Parathyroid adenoma (tissue), 2 donors: Measurements from ENCODE around the gene RNF167.

ENCODE experiments used
- H2AFZ ChIP-seq: fragments of 300-600 bp; sonication (generic); one replicate; pipeline ENCODE4 v1.7.0; 2017; ENCODE audit warnings: antibody characterized with exemption, mild to moderate bottlenecking
- H3K27ac ChIP-seq: fragments of 300-600 bp; sonication (generic); one replicate; pipeline ENCODE4 v1.7.0; 2017
- H3K27me3 ChIP-seq: fragments of 300-600 bp; sonication (generic); one replicate; pipeline ENCODE4 v1.7.0; 2017; ENCODE audit warnings: low read length; ENCODE audit not compliant: control insufficient read depth, insufficient read depth
- H3K36me3 ChIP-seq: fragments of 300-600 bp; sonication (generic); one replicate; pipeline ENCODE4 v1.7.0; 2017; ENCODE audit warnings: low read length; ENCODE audit not compliant: control insufficient read depth, insufficient read depth
- H3K4me1 ChIP-seq: fragments of 300-600 bp; sonication (generic); one replicate; pipeline ENCODE4 v1.7.0; 2017; ENCODE audit warnings: control low read depth
- H3K4me2 ChIP-seq: fragments of 300-600 bp; sonication (generic); one replicate; pipeline ENCODE4 v1.7.0; 2017; ENCODE audit warnings: low read length
- H3K4me3 ChIP-seq: fragments of 300-600 bp; sonication (generic); one replicate; pipeline ENCODE4 v1.7.0; 2017; ENCODE audit warnings: low read depth, low read length
- H3K79me2 ChIP-seq: fragments of 300-600 bp; sonication (generic); one replicate; pipeline ENCODE4 v1.7.0; 2017; ENCODE audit warnings: control low read depth
- H3K9ac ChIP-seq: fragments of 300-600 bp; sonication (generic); one replicate; pipeline ENCODE4 v1.7.0; 2017; ENCODE audit warnings: mild to moderate bottlenecking
- H3K9me3 ChIP-seq: fragments of 300-600 bp; sonication (generic); one replicate; pipeline ENCODE4 v1.7.0; 2017; ENCODE audit warnings: low read length; ENCODE audit not compliant: control insufficient read depth
- CTCF ChIP-seq: fragments of 300-600 bp; sonication (generic); IDR thresholded peaks from one replicate; pipeline ENCODE4 v1.7.0; 2017; ENCODE audit warnings: antibody characterized with exemption, mild to moderate bottlenecking
- donor health status: primary hyperparathyroidism.

Gene RNF167

DNA sequence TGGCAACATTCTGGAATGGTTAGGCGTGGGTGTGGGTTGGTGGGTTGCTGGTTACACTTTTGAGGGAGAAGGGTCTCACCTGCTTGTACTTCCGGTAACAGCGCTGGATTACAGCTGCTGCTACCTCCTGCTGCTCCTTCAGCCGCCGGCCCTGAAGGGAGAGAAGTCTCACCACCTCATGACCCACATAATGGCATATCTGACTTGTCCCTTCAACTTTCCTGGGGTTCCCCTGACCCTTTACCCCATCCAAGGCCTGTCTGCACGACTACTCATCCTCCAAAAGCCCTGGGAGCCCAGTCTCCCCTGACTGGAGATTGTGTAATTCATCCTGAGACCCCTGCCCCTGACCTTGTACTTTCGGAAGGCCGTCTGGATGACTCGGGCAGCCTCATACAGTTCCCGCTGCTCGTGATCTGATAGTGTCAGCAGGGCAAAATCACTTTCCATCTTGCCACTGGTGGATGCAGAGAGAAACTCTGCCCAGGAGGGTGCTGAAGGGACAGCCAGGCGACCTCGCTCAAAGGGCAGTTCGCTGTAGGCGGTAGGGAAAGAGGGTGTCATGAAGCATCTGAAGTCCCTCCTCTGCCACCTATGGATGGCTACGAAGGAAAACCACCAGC lies 29.6 kb downstream of the RNF167 start:
- Histone ChIP-seq H3K79me2 (peaks cover 2% of the 10 kb centered on the region), H3K27ac (no peak overlapping the region), H3K27me3 (no peaks in the 10 kb centered on the region), H3K36me3 (no peaks in the 10 kb centered on the region), H2AFZ (no peak overlapping the region), H3K4me1 (peaks cover 10% of the 10 kb centered on the region), H3K4me3 (no peak overlapping the region), H3K4me2 (no peak overlapping the region), H3K9me3 (no peaks in the 10 kb centered on the region), H3K9ac (no peak overlapping the region)
- no peak for TF ChIP-seq CTCF

DNA sequence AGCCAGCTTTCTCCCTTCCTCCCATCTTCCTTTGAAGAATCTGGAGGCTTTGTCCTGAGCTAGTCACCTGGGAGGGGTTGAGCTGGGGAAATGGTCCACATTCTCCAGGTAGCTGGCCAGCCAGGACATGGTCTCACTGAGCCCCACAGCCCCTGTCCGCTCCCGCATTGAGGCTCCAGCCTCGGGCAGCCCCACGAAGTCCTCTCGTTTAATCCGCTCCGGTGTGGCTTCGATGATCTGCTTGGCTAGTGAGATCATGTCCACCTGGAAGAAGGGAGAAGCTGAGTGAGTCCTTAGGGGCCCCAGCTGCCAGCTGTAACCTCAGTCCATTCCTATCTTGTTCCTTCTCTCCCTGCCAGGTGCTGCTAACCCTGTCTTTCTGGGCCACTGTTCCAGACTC lies 30.2 kb downstream of the RNF167 start:
- no peak overlapping the region for H3K27ac ChIP-seq
- H3K4me2 ChIP-seq = no peak overlapping the region
- no peaks in the 10 kb centered on the region for H3K9me3 ChIP-seq
- no peaks in the 10 kb centered on the region for H3K27me3 ChIP-seq
- H3K36me3 ChIP-seq = no peaks in the 10 kb centered on the region
- no peak overlapping the region for H3K4me3 ChIP-seq
- H2AFZ ChIP-seq = no peak overlapping the region
- H3K9ac ChIP-seq = no peak overlapping the region
- peaks cover 10% of the 10 kb centered on the region for H3K4me1 ChIP-seq
- peaks cover 1% of the 10 kb centered on the region for H3K79me2 ChIP-seq
- TF ChIP-seq CTCF = no peak

GRCh38 chr17:4971826-4972225 lies 31.8 kb downstream of the RNF167 start:
- no peaks in the 10 kb centered on the region for H3K27me3 ChIP-seq
- H3K9ac ChIP-seq = no peak overlapping the region
- H3K9me3 ChIP-seq = no peaks in the 10 kb centered on the region
- H3K27ac ChIP-seq = no peak overlapping the region
- no peak for TF ChIP-seq CTCF
- no peak overlapping the region for H2AFZ ChIP-seq
- H3K4me2 ChIP-seq = no peak overlapping the region
- H3K36me3 ChIP-seq = no peaks in the 10 kb centered on the region
- H3K4me1 ChIP-seq = peaks cover 10% of the 10 kb centered on the region
- H3K79me2 ChIP-seq = no peaks in the 10 kb centered on the region
- no peak overlapping the region for H3K4me3 ChIP-seq

- Histone ChIP-seq H3K36me3 (no peaks in the 10 kb centered on the region), H2AFZ (no peak overlapping the region), H3K9me3 (no peaks in the 10 kb centered on the region), H3K27ac (no peak overlapping the region), H3K9ac (no peak overlapping the region), H3K27me3 (no peaks in the 10 kb centered on the region), H3K4me3 (no peak overlapping the region), H3K4me1 (peaks cover 10% of the 10 kb centered on the region), H3K79me2 (no peaks in the 10 kb centered on the region), H3K4me2 (no peak overlapping the region)
- no peak for TF ChIP-seq CTCF
Observed at GRCh38 chr17:4972322-4972721, 32.3 kb downstream of the RNF167 start.

DNA sequence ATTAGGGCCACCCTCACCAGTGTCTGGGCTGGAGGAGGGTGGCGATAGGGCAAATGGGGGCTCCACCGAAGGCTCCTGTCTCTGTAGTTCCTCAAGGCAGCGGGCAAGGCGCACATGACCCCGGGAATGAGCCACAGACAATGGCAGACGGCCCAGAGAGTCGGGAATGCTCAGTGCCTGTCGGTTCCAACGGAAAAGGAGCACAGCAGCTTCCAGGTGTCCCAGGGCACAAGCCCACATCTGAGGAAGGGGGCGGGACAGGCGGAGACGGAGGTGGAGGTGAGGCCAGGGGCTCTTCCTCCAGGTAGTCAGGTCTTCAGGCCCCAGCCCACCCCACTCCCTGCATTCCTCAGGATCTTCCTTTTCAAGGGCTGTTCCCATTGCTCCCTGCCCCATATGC lies 32.7 kb downstream of the RNF167 start:
- Histone ChIP-seq H3K9me3 (no peaks in the 10 kb centered on the region), H3K79me2 (no peaks in the 10 kb centered on the region), H3K4me3 (no peak overlapping the region), H3K36me3 (no peaks in the 10 kb centered on the region), H3K4me1 (peaks cover 10% of the 10 kb centered on the region), H3K27me3 (no peaks in the 10 kb centered on the region), H3K9ac (no peak overlapping the region), H3K4me2 (no peak overlapping the region), H3K27ac (no peak overlapping the region), H2AFZ (no peak overlapping the region)
- TF ChIP-seq CTCF = no peak
